SK-N-SH (cell line): ENCODE results near the gene CCDC197.

Source experiments
- CTCF ChIP-seq: fragments of 200-600 bp; sonication (generic); IDR thresholded peaks from 2 replicates; pipeline ENCODE4 v1.6.1; 2017; ENCODE audit warnings: antibody characterized with exemption, mild to moderate bottlenecking, moderate library complexity
- EP300 ChIP-seq, 2 experiments: IDR thresholded peaks; 2 replicates each; pipeline versions ENCODE4 v1.4.0 to v1.6.1; 2012; ENCODE audit warnings: borderline replicate concordance in 1 of 2, low read depth in 1 of 2, low read length in 1 of 2
- NFIC ChIP-seq: IDR thresholded peaks from 2 replicates; pipeline ENCODE4 v1.4.0; 2012; ENCODE audit warnings: borderline replicate concordance
- POLR2AphosphoS5 ChIP-seq: IDR thresholded peaks from 2 replicates; pipeline ENCODE4 v1.6.1; 2012; ENCODE audit warnings: low read depth, low read length
- RCOR1 ChIP-seq: fragments of 150-350 bp; IDR thresholded peaks from 2 replicates; pipeline ENCODE4 v1.6.1; 2017; ENCODE audit warnings: antibody characterized with exemption, low read length
- REST ChIP-seq: IDR thresholded peaks from 2 replicates; pipeline ENCODE4 v1.6.1; 2012; ENCODE audit warnings: mild to moderate bottlenecking, low read depth, low read length, moderate library complexity
- SIN3A ChIP-seq: IDR thresholded peaks from 2 replicates; pipeline ENCODE4 v1.6.1; 2012; ENCODE audit warnings: low read depth, mild to moderate bottlenecking, low read length, moderate library complexity, borderline replicate concordance
- SMC3 ChIP-seq: IDR thresholded peaks from 2 replicates; pipeline ENCODE4 v1.6.1; 2012; ENCODE audit warnings: low read depth, low read length, improper control_type of control experiment
- TAF1 ChIP-seq: IDR thresholded peaks from 2 replicates; pipeline ENCODE4 v1.6.1; 2012; ENCODE audit warnings: low read depth, mild to moderate bottlenecking, low read length, moderate library complexity, borderline replicate concordance
- YY1 ChIP-seq: IDR thresholded peaks from 2 replicates; pipeline ENCODE4 v1.4.0; 2012; ENCODE audit warnings: low read depth, mild to moderate bottlenecking
- ZBTB33 ChIP-seq: IDR thresholded peaks from 2 replicates; pipeline ENCODE4 v1.4.0; 2012; ENCODE audit warnings: low read depth, borderline replicate concordance
- TF ChIP-seq, protein P1 (sequence below): IDR thresholded peaks from 2 replicates; pipeline ENCODE4 v1.4.0; 2012; ENCODE audit warnings: low read depth

DNA sequence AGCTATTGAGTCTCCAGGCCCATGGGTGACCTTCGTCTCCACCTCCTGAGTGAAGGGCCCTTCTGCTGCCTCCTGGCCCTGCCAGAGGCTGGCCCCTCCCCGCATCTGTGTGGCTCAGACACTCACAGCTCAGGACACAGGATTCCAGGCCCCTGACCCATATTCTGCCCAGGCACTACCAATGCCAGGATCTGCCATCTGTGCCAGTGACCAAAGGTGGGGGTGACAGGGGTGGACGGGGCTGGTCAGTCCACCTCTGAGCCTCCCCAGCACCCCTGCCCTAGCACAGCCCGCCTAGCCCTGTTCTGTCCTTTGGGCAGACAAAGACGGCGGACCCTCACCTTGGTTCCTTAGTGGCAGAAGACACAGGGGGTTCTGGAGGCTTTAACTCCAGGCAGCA is 23.5 kb upstream of the CCDC197 start:
- TF ChIP-seq CTCF (no peak), SMC3 (no peak), ZBTB33 (no peak), TAF1 (no peak), RCOR1 (no peak), SIN3A (no peak), POLR2AphosphoS5 (no peak), EP300 (IDR thresholded peaks at IDR 0.05; ENCODE audit: borderline replicate concordance in 1 of 2, low read depth in 1 of 2, low read length in 1 of 2) (no peak), YY1 (no peak), NFIC (no peak), REST (no peak)
- TF ChIP-seq, protein P1, sequence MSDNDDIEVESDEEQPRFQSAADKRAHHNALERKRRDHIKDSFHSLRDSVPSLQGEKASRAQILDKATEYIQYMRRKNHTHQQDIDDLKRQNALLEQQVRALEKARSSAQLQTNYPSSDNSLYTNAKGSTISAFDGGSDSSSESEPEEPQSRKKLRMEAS = no peak
